NCI-H446 treated with DMSO at 0.1 percent for 48 hours (cell line): ENCODE data around the gene GPR25.

Source experiments
- DNase-seq: peaks from one replicate; lab custom pipeline; 2025; lab: John Stamatoyannopoulos, UW

The GPR25 gene, protein sequence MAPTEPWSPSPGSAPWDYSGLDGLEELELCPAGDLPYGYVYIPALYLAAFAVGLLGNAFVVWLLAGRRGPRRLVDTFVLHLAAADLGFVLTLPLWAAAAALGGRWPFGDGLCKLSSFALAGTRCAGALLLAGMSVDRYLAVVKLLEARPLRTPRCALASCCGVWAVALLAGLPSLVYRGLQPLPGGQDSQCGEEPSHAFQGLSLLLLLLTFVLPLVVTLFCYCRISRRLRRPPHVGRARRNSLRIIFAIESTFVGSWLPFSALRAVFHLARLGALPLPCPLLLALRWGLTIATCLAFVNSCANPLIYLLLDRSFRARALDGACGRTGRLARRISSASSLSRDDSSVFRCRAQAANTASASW

GRCh38 chr1:200872446-200873115 lies at the start of gene GPR25:
GPR25 (plus strand) TSS chr1:200872981; CDS start chr1:200873038, 57 bp downstream.
- no peak for DNase-seq

- no peak for DNase-seq
These were observed 41.7 kb upstream of the GPR25 start for GRCh38 chr1:200831091-200831490.

DNA sequence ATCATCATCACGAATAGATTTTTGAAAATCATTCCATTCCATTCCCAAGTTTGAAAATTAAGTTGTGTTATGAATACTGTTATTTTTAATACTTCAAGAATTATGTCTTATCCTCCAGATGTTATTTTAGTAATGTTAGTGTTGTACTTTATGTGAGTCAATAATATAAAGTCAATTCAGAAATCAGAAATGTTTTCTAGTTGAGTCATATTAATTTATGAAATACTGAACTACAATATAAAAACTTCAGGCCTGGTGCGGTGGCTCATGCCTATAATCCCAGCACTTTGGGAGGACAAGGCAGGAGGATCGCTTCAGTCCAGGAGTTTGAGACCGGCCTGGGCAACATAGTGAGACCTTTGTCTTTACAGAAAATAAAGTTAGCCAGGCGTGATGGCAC lies 38.4 kb upstream of the GPR25 start:
- no peak for DNase-seq

DNA sequence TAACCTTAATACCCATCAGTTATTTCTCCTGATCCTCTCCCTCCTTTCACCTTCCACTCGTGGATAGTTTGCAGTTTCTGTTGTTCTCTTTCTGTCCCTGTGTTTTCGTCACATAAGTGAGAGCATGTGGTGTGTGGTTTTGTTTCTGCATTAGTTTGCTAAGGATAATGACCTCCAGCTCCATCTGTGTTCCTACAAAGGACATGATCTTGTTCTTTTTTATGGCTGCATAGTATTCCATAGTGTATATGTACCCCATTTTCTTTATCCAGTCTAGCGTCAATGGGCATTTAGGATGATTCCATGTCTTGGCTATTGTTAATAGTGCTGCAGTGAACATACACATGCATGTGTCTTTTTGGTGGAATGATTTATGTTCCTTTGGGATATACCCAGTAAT lies 36.6 kb upstream of the GPR25 start:
- DNase-seq = no peak

GRCh38 chr1:200837931-200838571 lies 34.7 kb upstream of the GPR25 start:
- peak; percentile 42 for DNase-seq

GRCh38 chr1:200838676-200839445 lies 33.9 kb upstream of the GPR25 start:
- DNase-seq = no peak

GRCh38 chr1:200845360-200845759 lies 27.4 kb upstream of the GPR25 start:
- DNase-seq = no peak

GRCh38 chr1:200846398-200846797 lies 26.4 kb upstream of the GPR25 start:
- DNase-seq = no peak

- DNase-seq = no peak
These were observed 23.4 kb upstream of the GPR25 start for GRCh38 chr1:200849430-200849829.

DNA sequence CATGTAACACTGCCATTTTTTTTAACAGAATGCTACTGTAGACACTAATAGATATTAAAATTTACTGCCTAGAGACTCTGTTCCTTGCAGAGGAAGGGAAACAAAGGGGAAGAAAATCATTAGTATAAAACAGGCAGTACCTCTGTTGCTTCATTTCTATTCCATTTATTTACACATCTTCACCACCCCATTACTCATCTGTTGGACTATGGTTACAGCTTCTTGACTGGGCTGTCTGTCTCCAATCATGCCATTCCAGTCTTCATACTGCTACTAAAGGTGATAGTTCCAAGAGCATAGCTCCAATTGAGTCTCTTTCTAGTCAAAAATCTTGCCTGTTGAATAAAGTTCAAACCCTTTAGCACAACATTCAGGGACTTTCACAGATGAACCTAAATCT lies 22.2 kb upstream of the GPR25 start:
- no peak for DNase-seq

DNA sequence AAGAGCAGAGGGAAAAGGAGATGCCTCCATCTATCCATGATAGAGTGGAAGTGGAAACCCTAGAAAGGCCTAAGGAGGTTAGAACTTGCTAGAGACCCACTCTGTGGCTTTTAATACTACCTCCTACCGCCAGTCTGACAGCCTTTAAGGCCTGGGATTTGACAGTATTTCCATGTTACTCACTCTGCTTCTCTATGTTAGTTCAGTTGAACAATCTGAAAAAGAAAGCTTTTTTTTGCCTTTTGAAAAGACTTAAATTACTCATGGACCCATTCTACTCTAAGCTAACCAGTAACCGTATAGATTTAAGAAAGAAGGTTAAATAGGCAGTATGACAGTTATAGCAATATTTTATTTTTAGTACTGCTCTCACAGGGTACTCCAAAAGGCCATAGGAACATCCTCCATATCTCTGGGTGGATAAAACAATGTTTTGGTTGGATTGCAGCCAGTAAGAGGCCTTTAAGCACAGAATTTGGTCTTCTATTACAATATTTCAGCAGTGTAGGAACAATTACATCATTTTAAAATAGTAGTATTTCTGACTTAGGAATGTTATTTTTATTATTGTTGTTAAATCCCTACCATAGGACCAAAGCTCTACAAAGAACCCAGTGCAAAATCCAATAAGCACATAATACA lies 15.9 kb upstream of the GPR25 start:
- no peak for DNase-seq

DNA sequence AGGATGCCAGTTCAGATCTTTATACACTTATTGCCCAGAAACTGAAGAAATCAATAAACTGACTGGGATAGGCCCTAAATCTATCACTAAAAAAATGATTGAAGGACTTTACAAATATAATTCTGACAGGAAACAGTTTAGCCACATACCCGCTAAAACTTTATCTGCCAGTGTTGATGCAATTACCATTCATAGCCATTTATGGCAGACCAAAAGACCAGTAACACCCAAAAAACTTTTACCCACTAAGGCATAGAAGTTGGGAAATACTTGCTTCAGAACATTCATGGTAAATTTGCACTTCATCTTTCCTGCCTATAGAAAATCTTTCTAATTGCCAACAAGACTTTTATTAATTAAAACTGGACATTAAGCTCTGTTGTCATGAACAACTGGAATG lies 15.0 kb upstream of the GPR25 start:
- no peak for DNase-seq

- DNase-seq = no peak
These were observed 10.7 kb upstream of the GPR25 start for GRCh38 chr1:200861937-200862647.

- no peak for DNase-seq
These were observed 9.9 kb upstream of the GPR25 start for GRCh38 chr1:200862713-200863415.

GRCh38 chr1:200866116-200866515 lies 6.7 kb upstream of the GPR25 start:
- DNase-seq = no peak

- DNase-seq = no peak
These were observed 6.3 kb upstream of the GPR25 start for GRCh38 chr1:200866521-200866920.

DNA sequence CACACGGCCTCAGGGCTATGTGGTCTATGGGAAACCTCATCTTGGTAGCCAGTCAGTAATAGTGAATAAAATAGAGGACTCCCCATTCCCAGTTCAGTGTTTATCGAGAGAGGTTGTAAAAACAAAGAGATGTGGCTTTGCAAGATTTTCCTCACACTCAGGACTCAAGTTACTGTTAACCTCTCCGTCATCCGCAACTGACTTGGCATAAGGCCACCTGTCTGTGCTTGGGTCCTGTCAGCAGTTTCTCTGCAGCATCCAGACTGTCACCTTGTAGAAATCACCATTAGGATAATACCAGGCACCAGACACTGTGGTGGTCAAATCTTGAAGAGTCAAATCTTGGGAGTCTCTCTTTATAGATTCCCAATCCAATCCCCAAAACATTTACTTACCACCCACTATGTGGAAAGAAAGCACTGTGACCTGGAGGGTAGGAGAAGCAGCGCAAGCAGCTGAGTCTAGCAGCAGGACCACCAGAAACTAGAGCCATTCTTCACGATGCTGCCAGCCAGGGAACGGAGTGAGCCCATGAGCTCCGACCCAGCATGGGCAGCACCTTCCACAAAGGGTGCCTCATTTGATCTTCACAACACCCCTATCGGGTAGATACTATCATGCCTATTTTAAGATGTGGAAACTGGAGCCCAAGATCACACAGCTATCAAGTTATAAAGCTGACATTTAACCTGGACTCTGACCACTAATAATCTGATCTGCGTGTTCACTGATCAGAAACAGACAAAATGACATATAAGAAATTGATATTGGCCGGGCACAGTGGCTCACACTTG lies 5.6 kb upstream of the GPR25 start:
- DNase-seq = no peak

- DNase-seq = no peak
These were observed 3.4 kb upstream of the GPR25 start for GRCh38 chr1:200869376-200869752.

- no peak for DNase-seq
These were observed 2.9 kb upstream of the GPR25 start for GRCh38 chr1:200869753-200870391.
